GM13977 (cell line): ENCODE results near the gene ADAMTS12.

ENCODE experiments used
- DNase-seq: peaks from one replicate; pipeline ENCODE4 v3.0.0; 2012; ENCODE audit warnings: low spot score
- in situ Hi-C: fragments of 300-500 bp; cut with MboI; formaldehyde crosslinking; loops from one replicate; pipeline ENCODE4 v1.12.0; 2022; ENCODE audit warnings: low sequenced_read_pairs, low pct_unique_long_range_greater_than_20kb, mixed read lengths, inconsistent platforms; ENCODE audit not compliant: unreplicated experiment
- TF ChIP-seq, protein P1 (sequence below): IDR thresholded peaks from 2 replicates; pipeline ENCODE4 v1.5.1; 2012; ENCODE audit warnings: mild to moderate bottlenecking, control low read depth; ENCODE audit not compliant: insufficient read depth; ENCODE audit errors: extremely low read depth, missing control alignments

Gene ADAMTS12

DNA sequence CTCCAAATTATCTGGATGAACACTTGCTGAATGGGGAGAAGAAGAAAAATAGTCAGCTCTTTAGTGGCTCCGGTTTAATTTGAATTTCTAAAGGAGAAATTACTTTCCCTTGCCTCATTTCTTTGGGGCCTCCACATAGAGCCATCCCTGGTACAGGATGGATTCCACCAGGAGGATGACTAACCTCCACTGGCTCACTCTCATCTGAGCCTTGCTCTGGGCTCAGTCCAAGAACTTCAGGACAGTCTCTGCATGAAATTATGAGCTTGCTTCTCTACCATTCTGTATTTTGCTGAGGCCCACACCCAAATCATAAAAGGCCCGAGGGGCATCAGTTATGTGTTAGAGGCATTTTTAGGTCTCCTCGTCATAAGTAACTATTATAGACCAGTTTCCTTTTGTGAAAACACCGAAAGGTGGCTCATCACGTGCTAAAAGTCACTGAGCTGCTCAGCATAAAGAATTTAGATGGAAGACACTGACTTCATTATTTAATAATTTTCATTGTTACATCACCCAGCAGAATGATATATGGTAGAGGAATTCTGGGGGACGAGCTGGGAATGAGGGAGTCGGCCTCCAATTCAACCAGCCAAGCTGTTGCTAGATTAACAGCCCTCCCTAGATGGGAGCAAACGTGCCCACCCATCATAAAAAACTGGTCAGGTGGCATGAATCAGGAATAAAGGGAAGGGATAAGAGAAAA is 228.9 kb downstream of the ADAMTS12 start:
- TF ChIP-seq, protein P1, sequence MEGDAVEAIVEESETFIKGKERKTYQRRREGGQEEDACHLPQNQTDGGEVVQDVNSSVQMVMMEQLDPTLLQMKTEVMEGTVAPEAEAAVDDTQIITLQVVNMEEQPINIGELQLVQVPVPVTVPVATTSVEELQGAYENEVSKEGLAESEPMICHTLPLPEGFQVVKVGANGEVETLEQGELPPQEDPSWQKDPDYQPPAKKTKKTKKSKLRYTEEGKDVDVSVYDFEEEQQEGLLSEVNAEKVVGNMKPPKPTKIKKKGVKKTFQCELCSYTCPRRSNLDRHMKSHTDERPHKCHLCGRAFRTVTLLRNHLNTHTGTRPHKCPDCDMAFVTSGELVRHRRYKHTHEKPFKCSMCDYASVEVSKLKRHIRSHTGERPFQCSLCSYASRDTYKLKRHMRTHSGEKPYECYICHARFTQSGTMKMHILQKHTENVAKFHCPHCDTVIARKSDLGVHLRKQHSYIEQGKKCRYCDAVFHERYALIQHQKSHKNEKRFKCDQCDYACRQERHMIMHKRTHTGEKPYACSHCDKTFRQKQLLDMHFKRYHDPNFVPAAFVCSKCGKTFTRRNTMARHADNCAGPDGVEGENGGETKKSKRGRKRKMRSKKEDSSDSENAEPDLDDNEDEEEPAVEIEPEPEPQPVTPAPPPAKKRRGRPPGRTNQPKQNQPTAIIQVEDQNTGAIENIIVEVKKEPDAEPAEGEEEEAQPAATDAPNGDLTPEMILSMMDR: no peak
- no peak for DNase-seq
- in situ Hi-C loops: no loop called here

- TF ChIP-seq, protein P1: no peak
- no peak for DNase-seq
- in situ Hi-C loops: no loop called here
Observed at GRCh38 chr5:33659526-33660169, 232.1 kb downstream of the ADAMTS12 start.

- TF ChIP-seq, protein P1: no peak
- in situ Hi-C loops: no loop called here
Observed at GRCh38 chr5:33657804-33658440, 233.9 kb downstream of the ADAMTS12 start.

DNA sequence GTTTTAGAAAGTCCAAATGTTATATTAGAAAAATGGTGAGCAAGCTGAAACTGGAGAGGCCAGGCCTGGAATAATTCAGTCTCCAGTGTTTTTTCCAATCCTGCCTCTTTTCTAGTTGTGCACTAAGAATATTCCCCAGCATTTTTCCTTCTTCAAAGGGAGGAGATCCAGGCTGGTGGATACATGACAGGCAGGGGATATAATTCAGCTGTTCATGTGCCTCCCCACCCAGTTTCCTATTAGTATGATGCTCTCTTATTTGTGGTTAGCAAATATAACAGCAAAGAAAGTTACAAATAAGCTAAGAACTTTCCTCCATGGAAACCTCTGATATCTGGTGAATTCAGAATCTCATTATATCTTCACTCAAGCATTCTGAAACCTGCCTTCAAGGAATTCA is 234.6 kb downstream of the ADAMTS12 start:
- no peak for DNase-seq
- in situ Hi-C loops: no loop called here
- TF ChIP-seq, protein P1: no peak

More at GRCh38 chr5:33657804-33658440, 233.9 kb downstream of the ADAMTS12 start:
- no peak for DNase-seq

DNA sequence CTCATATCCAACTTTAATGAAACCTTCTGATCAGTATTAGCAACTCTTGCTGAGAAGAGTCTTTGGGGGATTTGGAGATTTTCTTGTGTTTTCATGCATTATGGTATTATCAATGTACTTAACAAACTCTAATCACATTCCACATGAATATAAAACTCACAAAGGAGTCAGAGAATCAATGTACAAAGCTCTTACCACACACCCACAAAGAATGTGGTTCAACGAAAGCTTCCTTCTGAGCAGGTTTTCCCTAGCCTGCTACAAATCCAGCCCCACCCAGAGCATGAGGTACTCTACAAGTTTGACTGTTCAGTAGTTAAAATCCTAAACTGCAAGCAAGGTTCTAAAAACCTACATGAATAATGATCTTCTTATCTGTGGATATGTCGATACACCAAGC is 240.9 kb downstream of the ADAMTS12 start:
- no peak for DNase-seq
- in situ Hi-C loops: no loop called here
- TF ChIP-seq, protein P1: no peak

GRCh38 chr5:33649549-33650482 is 242.0 kb downstream of the ADAMTS12 start:
- in situ Hi-C loops: no loop called here
- TF ChIP-seq, protein P1: no peak
- no peak for DNase-seq
